Embryonic facial prominence (tissue), 1 donor: ENCODE data around the gene CEBPB.
"Not testable (repeated sequence)": the region's sequence is repeated elsewhere in the genome, so short reads cannot be mapped to it uniquely, and the experiment has no call there.

Experiments
- DNase-seq: peaks from one replicate; pipeline ENCODE4 v3.0.0-alpha.2; 2016; ENCODE audit errors: extremely low spot score

Gene CEBPB

DNA sequence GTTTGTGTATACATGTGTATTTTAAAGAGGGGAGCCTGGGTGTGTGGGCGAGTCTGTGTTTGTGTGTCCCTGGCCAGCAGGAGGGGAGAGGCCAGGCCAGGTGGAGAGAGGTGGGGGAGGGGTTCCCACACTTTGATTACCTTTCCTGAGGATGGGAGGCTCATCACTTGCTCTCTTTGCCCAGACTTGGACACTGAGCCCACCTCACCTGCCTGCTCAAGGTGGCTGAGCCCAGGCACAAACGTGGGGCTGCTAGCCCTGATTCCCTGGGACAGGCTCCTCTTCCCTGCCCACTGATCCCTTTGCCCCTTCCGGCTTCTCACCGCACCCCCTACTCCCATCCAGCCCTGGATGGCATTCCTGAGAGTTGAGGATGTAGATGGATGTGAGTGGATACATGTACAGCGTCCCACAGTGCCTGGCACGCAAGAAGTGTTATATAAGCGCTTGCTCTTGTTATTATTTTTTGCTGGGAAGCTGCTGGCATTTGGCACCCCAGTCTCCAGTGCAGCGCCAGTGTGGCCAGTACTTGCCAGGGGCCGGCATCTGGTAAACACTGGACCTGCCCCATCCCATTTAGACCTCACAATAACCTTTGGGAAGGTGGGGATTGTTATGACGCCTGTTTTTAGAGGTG is 2.7 kb downstream of the CEBPB start:
- no peak for DNase-seq

DNA sequence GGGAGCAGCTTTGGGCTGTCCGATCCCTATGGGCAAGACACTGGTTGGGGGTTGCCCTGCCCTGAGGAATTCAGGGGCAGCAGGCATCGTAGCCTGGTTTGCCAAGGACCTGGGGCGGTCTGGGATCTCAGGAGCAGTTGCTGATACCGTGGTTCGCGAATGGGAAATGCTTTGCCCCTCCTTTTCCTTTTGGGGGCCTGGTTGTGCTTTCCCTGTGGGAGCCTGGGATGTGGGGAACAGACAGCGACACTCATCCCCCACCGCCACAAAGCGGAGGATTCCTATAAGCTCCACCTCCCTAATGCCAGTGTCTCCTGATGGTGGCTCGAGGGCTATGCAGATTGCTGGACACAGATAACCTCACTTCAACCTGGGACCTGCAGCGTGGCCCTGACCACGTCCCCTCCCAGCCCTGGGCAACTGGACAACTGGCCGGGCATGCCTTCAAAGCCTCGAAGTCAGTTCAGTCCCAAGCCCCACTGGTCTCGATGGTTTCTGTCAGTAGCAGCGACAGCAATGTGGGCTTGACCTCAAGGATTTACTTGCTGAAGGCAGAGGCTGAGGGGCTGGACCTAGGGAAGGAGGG is 3.3 kb downstream of the CEBPB start:
- DNase-seq: no peak

DNA sequence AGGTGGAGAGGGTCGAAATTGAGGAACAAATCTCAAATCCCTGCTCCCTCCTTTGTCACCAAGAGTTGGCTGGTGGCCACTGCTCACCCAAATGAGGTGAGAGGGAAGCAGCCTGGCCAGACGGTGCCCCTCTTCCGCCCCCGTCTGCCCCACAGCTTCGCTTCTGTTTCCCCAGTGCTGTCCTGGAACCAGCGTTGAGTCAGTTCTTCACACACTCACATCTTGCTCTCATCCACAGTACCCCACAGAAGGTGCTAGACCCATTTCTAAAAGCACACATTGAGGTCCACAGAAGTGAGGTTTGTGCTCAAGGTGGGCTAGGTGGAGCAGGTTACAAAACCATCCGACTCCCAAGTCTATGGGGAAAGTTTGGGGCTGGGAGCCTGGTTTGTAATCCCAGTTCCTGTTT is 3.8 kb downstream of the CEBPB start:
- DNase-seq: no peak

DNA sequence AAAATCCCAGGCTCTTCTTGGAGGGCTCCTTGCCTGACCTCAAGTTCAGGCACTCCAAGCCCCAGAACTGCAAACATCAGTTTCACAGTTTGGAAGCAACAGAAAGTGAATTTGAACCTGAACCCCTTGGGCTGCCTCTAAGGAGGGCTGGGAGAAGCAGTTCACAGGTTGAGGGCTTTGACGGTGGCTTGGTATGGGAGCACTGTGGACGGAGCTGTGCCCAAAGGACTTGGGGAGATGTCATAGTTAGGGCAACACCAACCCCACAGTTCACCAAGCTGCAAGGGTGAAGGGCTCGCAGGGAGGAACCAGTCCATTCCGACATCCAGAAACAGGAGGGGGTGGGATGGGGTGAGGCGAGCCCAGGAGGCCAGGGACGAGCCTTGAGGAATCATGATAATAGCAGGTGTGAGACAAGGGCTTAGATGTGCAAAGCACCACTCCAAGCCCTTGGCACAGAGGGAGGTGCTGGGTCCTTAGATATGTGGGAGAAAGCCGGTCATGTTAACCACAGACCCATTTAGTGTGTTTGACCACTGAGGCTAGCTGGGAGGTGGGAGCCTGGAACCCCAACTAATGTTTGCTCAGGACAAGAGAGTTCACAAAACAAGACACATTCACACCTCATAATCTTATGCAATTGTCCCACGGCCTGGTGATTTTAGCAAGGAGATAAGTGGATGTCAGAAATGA is 4.3 kb downstream of the CEBPB start:
- no peak for DNase-seq

DNA sequence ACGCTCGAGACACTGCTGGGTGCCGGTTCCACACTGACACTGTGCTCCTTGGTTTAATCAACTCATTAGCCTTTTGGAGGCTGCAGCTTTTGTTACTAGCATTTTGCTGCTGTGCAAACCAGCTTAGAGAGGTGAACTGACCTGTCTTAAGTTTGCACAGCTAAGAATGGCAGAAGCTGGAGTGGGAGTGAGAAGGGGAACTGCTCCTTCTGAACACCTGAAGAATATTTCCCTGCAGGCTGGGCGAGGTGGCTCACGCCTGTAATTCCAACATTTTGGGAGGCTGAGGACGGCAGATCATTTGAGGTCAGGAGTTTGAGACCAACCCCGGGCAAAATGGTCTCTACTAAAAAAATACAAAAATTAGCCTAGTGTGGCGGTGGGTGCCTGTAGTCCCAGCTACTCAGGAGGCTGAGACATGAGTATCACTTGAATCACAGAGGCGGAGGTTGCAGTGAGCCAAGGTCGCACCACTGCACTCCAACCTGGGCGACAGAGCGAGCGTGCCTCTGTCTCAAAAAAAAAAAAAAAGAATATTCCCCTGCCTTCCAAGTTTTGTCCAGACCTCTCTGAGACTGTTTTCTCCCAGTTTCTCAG is 5.0 kb downstream of the CEBPB start:
- DNase-seq: no peak

DNA sequence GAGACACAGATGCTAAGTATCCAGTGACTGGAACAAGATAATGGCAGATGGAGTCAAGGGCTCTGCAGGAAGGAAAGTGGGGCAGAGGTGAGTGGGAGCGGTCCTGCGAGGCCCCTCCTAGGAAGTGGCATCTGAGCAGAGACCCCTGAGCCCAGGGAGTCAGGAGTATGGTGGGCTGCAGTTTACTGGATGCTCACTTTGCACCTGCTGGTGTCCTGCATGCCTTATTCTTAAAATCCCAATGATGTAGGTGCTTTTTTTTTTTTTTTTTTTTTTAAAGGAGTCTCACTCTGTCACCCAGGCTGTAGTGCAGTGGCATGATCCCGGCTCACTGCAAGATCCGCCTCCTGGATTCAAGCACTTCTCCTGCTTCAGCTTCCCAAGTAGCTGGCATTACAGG is 5.6 kb downstream of the CEBPB start:
- no peak for DNase-seq

DNA sequence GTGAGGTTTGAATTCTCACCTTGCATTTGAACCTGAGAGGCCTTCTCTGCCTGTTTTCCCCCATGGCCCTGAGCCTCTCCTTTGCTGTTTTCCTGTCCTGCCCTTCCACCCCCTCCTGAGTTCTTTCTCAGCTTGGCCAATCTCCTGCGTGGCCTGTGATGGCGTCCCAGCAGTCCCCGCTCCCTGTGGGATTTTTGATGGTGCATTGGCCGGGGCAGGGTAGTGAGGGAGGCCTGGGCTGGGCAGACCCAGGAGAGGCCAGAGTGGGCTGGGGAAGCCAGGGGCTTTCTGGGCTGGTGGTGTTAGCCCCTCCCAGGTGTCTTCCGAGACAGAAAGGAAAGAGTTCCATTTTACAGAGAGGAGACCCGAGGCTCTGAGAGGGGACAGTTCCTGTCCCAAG is 6.3 kb downstream of the CEBPB start:
- DNase-seq: no peak

DNA sequence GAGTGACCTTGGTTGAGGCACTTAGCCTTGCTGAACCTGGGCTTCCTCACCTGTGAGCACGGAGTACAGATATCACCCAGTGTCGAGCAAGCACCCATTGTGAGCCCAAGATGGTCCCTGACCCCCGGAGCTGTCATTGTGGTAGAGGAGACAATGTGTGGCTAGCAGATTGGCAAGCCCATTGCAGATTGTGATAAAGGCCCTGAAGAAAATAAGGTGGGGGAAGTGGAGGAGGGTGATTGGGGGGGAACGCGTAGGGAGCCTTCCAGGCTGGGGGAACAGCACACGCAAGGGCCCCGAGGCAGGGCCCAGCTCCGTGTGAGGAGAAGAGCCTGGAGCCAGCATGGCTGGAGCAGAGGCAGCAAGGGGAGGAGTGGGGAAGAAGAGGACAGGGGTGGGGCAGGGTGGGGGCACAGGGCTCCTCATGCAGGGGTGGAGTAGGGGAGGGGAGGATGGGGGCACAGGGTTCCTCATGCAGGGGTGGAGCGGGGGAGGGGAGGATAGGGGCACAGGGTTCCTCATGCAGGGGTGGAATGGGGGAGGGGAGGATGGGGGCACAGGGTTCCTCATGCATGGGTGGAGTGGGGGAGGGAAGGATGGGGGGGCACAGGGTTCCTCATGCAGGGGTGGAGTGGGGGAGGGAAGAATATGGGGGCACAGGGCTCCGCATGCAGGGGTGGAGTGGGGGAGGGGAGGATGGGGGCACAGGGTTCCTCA is 7.0 kb downstream of the CEBPB start:
- no peak for DNase-seq

DNA sequence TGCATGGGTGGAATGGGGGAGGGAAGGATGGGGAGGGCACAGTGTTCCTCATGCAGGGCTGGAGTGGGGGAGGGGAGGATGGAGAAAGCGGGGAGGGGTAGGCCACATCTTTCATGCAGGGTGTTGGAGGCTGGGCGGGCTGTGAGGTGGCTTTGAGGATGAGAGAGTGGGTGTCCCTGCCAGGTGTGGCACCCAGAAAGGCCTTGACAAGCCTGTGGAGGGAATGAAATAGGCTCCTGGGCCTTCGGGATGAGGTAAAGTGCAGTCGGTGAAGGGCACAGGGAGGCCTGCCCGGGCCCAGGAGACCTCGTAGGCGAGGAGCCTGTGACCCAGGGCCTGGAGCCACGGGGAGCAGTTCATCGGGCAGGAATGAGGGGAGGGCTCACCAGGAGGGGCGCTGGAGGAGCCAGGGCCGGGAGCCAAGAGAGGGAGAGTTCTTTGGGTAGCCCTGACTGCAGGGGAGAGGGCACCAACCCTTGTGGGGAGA is 7.6 kb downstream of the CEBPB start:
- DNase-seq: no peak

DNA sequence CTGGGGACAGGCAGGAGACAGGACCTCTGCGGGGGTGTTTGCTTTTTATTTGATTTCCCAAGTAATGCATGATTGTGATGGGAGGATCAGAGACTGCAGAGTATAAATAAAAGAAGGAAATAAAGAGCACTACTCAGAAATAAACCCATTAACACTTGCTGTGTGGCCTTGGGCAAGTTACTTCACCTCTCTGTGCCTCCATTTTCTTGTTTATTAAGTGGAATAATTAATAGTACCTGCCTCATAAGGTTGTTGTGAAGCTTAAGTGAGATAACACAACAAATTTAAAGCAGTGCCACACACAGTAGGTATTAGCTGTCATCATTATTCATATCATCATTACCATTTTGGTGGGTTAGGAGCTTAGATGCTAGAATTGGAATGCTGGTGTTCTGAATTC is 8.1 kb downstream of the CEBPB start:
- DNase-seq: no peak

DNA sequence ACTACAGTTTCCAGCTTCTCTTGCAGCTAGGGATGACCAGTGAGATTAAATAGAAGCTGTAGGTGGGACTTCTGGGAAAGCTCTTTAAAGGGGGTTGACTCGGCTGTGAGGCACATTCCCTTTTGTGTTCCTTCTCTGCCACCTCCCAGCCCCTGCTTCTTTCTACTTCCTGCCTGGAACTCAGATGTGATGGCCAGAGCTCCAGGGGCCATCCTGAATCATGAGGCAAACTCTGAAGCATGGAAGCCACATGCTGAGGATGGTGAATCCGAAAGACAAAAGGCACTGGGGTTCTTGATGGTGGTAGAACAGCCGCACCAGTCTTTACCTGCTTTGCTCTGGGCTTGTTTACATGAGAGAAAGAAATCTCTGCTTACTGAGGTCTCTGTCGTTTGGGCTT is 9.1 kb downstream of the CEBPB start:
- no peak for DNase-seq

DNA sequence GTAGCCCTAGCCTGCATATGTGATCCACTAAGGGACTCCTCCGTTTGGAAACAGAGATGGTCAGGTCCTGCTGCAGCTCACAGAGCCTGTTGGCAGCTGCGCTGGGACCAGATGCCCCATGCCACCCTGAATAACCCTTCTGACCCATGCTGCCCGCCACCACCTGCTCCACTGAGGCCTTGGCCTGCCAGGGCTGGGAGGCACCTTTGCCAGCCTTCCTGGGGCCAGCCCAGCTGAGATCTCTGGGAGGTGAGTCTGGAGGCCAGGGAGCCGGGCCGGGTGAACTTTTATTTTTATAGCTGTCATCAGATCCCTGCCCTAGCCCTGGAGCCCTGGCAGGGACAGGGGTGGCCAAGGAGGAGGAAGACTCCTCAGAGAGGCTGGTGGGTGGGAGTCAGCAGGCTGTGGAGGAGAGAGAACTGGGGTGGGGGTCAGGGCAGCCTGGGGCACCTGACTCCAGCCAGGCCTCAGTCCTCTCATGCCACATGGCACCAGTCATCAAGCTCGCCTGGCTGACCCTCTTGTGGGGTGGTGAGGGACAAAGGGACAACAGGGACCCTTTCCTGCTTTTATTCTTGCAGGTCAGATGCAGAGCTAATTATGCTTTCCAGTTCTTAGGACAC is 10.0 kb downstream of the CEBPB start:
- no peak for DNase-seq

DNA sequence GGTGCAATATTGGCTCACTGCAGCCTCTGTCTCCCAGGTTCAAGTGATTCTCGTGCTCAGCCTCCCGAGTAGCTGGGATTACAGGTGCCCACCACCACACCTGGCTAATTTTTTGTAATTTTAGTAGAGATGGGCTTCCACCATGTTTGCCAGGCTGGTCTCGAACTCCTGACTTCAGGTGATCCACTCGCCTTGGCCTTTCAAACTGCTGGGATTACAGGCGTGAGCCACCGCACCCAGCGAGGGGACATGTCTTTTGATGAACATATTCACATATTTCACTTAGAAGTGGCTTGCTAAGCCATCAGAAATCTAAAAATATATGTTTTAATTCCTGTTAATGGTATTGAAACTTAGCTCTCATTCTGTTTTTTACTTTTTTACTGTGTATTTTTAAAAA is 11.1 kb downstream of the CEBPB start:
- not testable (repeated sequence) for DNase-seq

DNA sequence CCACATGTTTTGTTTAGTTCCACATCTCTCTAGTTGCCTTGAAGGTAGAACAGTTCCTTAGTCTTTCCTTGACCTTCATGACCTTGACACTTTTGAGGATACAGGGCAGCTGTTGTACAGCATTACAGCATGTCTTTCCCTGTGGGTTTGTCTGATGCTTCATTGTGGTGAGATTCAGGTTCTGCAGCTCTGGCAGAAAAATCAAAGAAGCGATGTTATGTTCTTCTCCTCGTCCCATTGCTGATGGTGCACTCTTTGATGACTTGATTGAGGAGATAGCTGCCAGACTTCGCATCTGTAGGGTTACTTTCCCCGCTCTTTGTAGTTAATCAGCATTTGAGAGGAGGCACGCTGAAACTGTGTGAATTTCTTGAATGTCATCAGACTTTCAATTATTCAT is 12.0 kb downstream of the CEBPB start:
- DNase-seq: no peak

DNA sequence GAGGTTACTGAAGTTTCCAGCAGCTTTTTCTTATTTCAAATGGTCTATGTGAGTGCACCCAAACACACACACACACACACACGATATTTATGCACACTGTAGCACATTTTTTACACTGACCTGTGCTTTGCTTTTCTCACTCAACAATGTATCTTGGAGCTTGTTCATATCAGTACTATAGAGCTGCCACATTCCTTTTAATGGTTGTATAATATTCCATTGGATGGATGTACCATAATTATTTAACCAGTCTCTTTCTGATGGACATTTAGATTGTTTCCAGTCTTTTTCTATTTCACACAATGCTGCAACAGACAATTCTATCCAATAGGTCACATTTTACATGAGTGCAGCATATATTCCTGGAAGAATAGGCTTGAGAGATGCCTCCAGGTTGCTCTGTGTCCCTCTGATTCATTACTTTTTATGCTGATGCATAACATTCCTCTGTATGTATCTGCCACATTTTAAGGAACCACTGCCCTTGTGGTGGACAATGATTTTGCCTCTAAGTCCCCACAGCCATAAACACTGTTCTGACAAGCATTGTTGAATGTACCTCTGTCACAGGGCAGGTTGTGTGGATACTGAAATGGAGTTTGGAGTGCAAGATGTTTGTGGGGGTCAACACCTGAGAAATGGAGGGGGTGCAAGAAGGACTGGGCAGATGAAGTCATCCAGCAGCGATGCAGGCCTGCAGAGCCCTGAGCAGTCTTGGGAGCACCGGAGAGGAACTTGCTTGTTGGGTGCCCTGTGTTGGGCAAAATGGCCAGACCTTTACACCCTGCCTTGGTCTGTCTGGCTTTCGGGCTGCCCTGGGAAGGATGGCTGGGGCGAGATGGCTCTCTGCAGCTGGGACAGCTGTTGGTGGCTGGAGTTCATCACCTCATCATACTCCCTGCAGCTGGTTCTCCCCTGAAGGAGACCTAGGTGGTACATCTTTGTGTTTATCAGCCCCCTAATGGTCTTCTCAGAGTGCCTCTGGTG is 13.6 kb downstream of the CEBPB start:
- no peak for DNase-seq

DNA sequence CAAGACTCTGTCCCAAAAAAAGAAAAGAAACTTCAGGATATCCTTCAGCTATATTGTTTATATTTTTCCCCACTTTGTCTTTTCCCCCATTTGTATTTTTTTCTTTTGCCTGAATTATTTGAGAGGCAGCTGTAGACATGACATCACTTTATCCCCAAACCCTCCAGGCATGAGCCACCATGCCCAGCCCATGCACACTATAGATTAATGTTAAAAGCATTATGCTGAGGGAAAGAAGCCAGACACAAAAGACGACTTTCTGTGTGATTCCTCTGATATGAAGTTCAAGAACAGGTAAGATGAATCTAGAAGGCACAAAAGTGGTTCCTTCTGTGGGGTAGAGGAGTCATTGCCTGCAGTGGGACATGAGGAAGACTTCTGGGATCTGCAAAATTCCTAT is 16.4 kb downstream of the CEBPB start:
- no peak for DNase-seq

DNA sequence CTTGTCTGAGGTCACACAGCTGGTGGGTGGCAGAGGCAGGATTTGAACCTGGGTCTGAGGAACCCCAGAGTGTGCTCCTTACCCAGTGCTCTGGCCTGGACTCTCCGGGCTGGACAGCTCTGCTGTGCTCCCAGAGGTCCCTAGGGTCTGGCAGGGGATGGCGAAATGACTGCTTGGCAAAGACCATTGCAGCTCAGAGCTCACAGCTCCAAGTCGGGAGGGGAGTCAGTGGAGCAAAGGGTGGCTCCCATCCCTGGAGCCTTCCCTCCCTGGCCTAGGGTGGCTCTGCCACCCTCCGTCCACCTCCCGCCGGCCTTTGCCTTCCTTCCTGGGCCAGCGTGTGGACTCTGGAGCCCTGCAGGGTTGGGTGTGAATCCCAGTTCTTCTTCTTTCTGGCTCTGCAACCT is 17.5 kb downstream of the CEBPB start:
- no peak for DNase-seq

DNA sequence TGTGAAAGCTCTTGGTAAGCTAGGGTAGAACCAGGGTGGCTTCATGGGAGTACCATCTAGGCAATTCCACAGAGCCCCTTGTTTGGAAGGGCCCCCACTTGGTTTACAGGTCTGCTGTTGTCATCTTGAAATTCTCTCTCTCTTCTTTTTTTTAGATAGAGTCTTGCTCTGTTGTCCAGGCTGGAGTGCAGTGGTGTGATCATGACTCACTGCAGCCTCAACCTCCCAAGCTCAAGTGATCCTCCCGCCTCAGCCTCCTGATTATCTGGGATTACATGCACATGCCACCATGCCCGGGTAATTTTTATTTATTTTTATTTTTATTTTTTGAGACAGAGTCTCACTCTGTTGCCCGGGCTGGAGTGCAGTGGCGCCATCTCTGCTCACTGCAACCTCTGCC is 18.2 kb downstream of the CEBPB start:
- not testable (repeated sequence) for DNase-seq

DNA sequence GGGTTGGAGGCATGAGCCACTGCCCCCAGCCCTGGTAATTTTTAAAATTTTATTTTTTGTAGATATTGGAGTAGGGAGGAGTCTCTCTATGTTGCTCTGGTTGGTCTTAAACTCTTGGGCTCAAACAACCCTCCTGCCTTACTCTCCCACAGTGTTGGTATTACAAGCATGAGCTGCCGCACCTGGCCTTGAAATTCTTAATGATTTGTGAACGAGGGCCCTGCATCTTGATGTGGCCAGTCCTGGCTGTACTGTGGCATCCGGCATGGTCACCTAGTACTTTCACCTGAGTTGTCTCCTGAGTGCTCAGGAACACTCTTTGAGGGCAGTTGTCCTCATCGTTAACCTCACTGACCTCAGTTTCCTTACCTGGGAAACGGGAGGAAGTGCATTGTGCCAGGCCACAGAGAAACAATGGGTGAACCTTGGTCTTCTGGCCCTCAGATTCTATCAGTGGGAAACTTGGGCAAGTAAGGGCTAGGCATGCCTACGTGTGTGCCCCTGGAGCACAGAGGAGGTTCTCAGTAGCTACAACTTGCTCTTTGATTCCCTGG is 19.5 kb downstream of the CEBPB start:
- DNase-seq: no peak

DNA sequence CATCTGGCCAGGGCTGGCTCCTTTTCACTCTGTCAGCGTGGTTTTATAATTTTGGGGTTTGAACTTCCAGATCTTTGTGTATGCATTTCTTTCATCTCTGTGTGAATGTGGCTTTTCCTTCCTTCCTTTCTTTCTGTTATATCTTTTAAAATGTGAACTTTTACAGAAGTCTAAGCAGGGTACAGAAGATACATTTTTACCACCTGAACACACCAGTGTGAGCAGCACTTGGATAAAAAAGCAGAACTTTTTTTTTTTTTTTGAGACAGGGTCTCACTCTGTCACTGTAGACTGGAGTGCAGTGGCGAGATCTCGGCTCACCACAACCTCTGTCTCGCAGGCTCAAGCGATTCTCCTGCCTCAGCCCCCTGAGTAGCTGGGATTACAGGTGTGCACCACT is 20.5 kb downstream of the CEBPB start:
- no peak for DNase-seq
